Right lobe of liver (tissue), 6 donors: ENCODE results near the gene DNTTIP2. TPM values are rescaled to one million over a fixed set of nuclear protein-coding genes. Genes with fewer than 3 reads are reported as not detected.
"Not testable (repeated sequence)": the region's sequence is repeated elsewhere in the genome, so short reads cannot be mapped to it uniquely, and the experiment has no call there.

Experiments used
- ATAC-seq, 4 donors: fragments of 200-7000 bp; cut with Tn5 transposase; one replicate each; pipeline ENCODE4 v1.9.1; 2020; ENCODE audit warnings: mild to moderate bottlenecking in 4 of 4, moderate library complexity in 4 of 4
- DNase-seq, 3 donors: peaks; one replicate each; pipeline ENCODE4 v3.0.0-alpha.2; 2020
- H3K27ac ChIP-seq, 3 donors: fragments of 200-600 bp; one replicate each; pipeline ENCODE4 v1.8.0; 2022
- H3K27me3 ChIP-seq, 2 donors: fragments of 200-600 bp; one replicate each; pipeline ENCODE4 v1.8.0; 2022
- H3K36me3 ChIP-seq, 4 donors: fragments of 200-600 bp; sonication (generic) in 1 of 4; one replicate each; pipeline versions ENCODE4 v1.5.1 to v1.8.0; 2017 to 2022; ENCODE audit warnings: control low read depth in 1 of 4
- H3K4me1 ChIP-seq, 4 donors: fragments of 200-600 bp; sonication (generic) in 1 of 4; one replicate each; pipeline versions ENCODE4 v1.5.1 to v1.8.0; 2017 to 2022; ENCODE audit warnings: control low read depth in 1 of 4
- H3K4me3 ChIP-seq, 3 donors: fragments of 200-600 bp; one replicate each; pipeline ENCODE4 v1.8.0; 2022
- H3K9me3 ChIP-seq, 4 donors: fragments of 200-600 bp; sonication (generic) in 1 of 4; one replicate each; pipeline versions ENCODE4 v1.5.1 to v1.8.0; 2017 to 2022; ENCODE audit warnings: control low read depth in 1 of 4
- CTCF ChIP-seq, 4 donors: fragments of 200-600 bp in 3 of 4; fragments of 450-650 bp in 1 of 4; IDR thresholded peaks; one replicate each; pipeline versions ENCODE4 v1.5.1 to v1.8.0; 2016 to 2022; ENCODE audit warnings: antibody characterized with exemption in 4 of 4, mild to moderate bottlenecking in 2 of 4
- POLR2A ChIP-seq: fragments of 450-650 bp; IDR thresholded peaks from one replicate; pipeline ENCODE4 v1.6.1; 2017; ENCODE audit warnings: antibody characterized with exemption, mild to moderate bottlenecking
- WGBS: methylation state at CpG from one replicate; pipeline ENCODE4 v1.1.6; 2018; ENCODE audit warnings: low coverage, low lambda C conversion rate; ENCODE audit not compliant: insufficient coverage; ENCODE audit errors: missing lambda C conversion rate; 5-methylcytosine and 5-hydroxymethylcytosine counted together
- intact Hi-C, 2 donors: fragments of 100-400 bp; cut with DNase I; formaldehyde crosslinking; loops; one replicate each; pipeline versions ENCODE4 v1.11.2 to v1.14.1; 2022
- total RNA-seq, 6 experiments: library from RNA; depleted of rRNA in 2 of 6; stranded (reverse); fragments of >200 nt in 2 of 6; fragmentation: NEBNext Ultra II Directional in 3 of 6; extraction: Animal tissue kit (Norgen Biotek cat#: 25700) in 3 of 6; gene quantifications; one replicate each; pipeline versions ENCODE4 v1.1.0 to v1.2.4, GENCODE V29; 2016 to 2023
- donor health status: DM: no; HTN: yes; CAD: no.
- donor health status: DM: no; HTN: no; CAD: no.
- donor health status: DM: no; HTN: no; CAD: no.
- donor health status: DM: no; HTN: yes; CAD: no.
- donor health status: DM: no; HTN: yes; CAD: no.

Gene DNTTIP2
- total RNA-seq, 6 experiments from 2014 or later = 15.0 to 27.0 (median 22.2) TPM

GRCh38 chr1:93853940-93854339 is 25.1 kb downstream of the DNTTIP2 start:
- no peaks in the 10 kb centered on the region for H3K9me3 ChIP-seq
- no peak overlapping the region for H3K27ac ChIP-seq
- TF ChIP-seq POLR2A = no peak
- no peak for TF ChIP-seq CTCF (IDR thresholded peaks at IDR 0.05)
- H3K4me3 ChIP-seq = no peak overlapping the region
- WGBS = 86% methylated on average over 3 of the region's 3 CpGs
- H3K4me1 ChIP-seq = no peaks in the 10 kb centered on the region
- H3K36me3 ChIP-seq = no peaks in the 10 kb centered on the region
- ATAC-seq = no peak
- intact Hi-C loops = no loop called here
- no peak for DNase-seq
- H3K27me3 ChIP-seq = no peaks in the 10 kb centered on the region

GRCh38 chr1:93851878-93852277 is 27.1 kb downstream of the DNTTIP2 start:
- ATAC-seq = no peak

GRCh38 chr1:93851327-93851712 is 27.7 kb downstream of the DNTTIP2 start:
- DNase-seq = no peak
- intact Hi-C loops = no loop called here
- Histone ChIP-seq H3K4me3 (no peak overlapping the region), H3K27me3 (no peaks in the 10 kb centered on the region), H3K36me3 (no peaks in the 10 kb centered on the region), H3K9me3 (no peaks in the 10 kb centered on the region), H3K27ac (no peak overlapping the region), H3K4me1 (no peaks in the 10 kb centered on the region)
- no peak for ATAC-seq
- no peak for TF ChIP-seq CTCF (IDR thresholded peaks at IDR 0.05)
- no peak for TF ChIP-seq POLR2A

More at GRCh38 chr1:93851878-93852277, 27.1 kb downstream of the DNTTIP2 start:
- intact Hi-C loops = no loop called here
- no peak overlapping the region for H3K4me3 ChIP-seq
- H3K27me3 ChIP-seq = no peaks in the 10 kb centered on the region
- no peaks in the 10 kb centered on the region for H3K36me3 ChIP-seq
- no peak for TF ChIP-seq POLR2A
- TF ChIP-seq CTCF (IDR thresholded peaks at IDR 0.05) = no peak
- no peaks in the 10 kb centered on the region for H3K4me1 ChIP-seq
- no peak for DNase-seq
- 100% methylated on average over 1 of the region's 1 CpG for WGBS
- H3K27ac ChIP-seq = no peak overlapping the region
- H3K9me3 ChIP-seq = no peaks in the 10 kb centered on the region

- H3K27ac ChIP-seq, H3K36me3 ChIP-seq, H3K27me3 ChIP-seq, H3K4me1 ChIP-seq, H3K9me3 ChIP-seq, H3K4me3 ChIP-seq, intact Hi-C loops, ATAC-seq: not testable (repeated sequence)
- TF ChIP-seq CTCF (IDR thresholded peaks at IDR 0.05) = peak; percentile 47 to 73 (median 66)
- DNase-seq = peak; percentile 63 to 74 (median 70)
- 94% methylated on average over 2 of the region's 10 CpGs for WGBS
These were observed 28.2 kb downstream of the DNTTIP2 start for GRCh38 chr1:93850687-93851326.
